HG03565 (cell line): ENCODE measurements around the gene DLX6.
"Not testable (repeated sequence)": the region's sequence is repeated elsewhere in the genome, so short reads cannot be mapped to it uniquely, and the experiment has no call there.

Experiments used
- ATAC-seq: cut with Tn5 transposase; IDR thresholded peaks from one replicate; pipeline ENCODE4 v1.9.1; 2021; ENCODE audit warnings: mild to moderate bottlenecking, moderate library complexity; ENCODE audit not compliant: unreplicated experiment

DLX6 gene

GRCh38 chr7:97021747-97022490, 16.6 kb downstream of the DLX6 start:
- ATAC-seq = no peak

GRCh38 chr7:97022491-97023306, 17.3 kb downstream of the DLX6 start:
- no peak for ATAC-seq

- ATAC-seq = no peak
Observed at GRCh38 chr7:97024209-97025129, 19.1 kb downstream of the DLX6 start, which contains the start of gene DLX5. Gene DLX5, minus strand, starts transcription at chr7:97024831. Its CDS starts 208 bp downstream, at chr7:97024623.

- ATAC-seq = no peak
Observed at GRCh38 chr7:97025130-97025499, 19.8 kb downstream of the DLX6 start.

- ATAC-seq = no peak
Observed at GRCh38 chr7:97025983-97026714, 20.8 kb downstream of the DLX6 start.

GRCh38 chr7:97026715-97027426, 21.5 kb downstream of the DLX6 start:
- ATAC-seq = peak; percentile 11

GRCh38 chr7:97027427-97028234, 22.3 kb downstream of the DLX6 start:
- ATAC-seq = peak; percentile 93

- not testable (repeated sequence) for ATAC-seq
Observed at GRCh38 chr7:97034213-97034852, 29.0 kb downstream of the DLX6 start.

- ATAC-seq = no peak
Observed at GRCh38 chr7:97039374-97040065, 34.2 kb downstream of the DLX6 start.

GRCh38 chr7:97043281-97043680, 37.9 kb downstream of the DLX6 start:
- no peak for ATAC-seq
